CD4-positive, alpha-beta T cell treated with Interleukin-10 for 1 hour (primary cell): ENCODE data around the gene INTS11.

Experiments used
- DNase-seq: peaks from one replicate; pipeline ENCODE4 v3.0.0-alpha.2; 2020

INTS11 gene

GRCh38 chr1:1298861-1299685 is 25.4 kb downstream of the INTS11 start:
- DNase-seq = no peak

- no peak for DNase-seq
Measured at GRCh38 chr1:1297802-1298424, 26.5 kb downstream of the INTS11 start.

GRCh38 chr1:1296070-1297061 is 28.1 kb downstream of the INTS11 start:
- no peak for DNase-seq

GRCh38 chr1:1295154-1295923 is 29.1 kb downstream of the INTS11 start:
- DNase-seq = no peak

- DNase-seq = no peak
Measured at GRCh38 chr1:1294250-1294890, 30.1 kb downstream of the INTS11 start.

GRCh38 chr1:1293263-1294249 is 30.9 kb downstream of the INTS11 start:
- DNase-seq = no peak

GRCh38 chr1:1292851-1293250 is 31.6 kb downstream of the INTS11 start:
- no peak for DNase-seq

- DNase-seq = no peak
Measured at GRCh38 chr1:1292442-1292779, 32.0 kb downstream of the INTS11 start.

- DNase-seq = peak; percentile 73
Measured at GRCh38 chr1:1291548-1292441, 32.7 kb downstream of the INTS11 start.

GRCh38 chr1:1291023-1291528 is 33.4 kb downstream of the INTS11 start:
- DNase-seq = no peak

- DNase-seq = peak; percentile 76
Measured at GRCh38 chr1:1290238-1290731, 34.2 kb downstream of the INTS11 start.

- no peak for DNase-seq
Measured at GRCh38 chr1:1287288-1288110, 37.0 kb downstream of the INTS11 start.

- no peak for DNase-seq
Measured at GRCh38 chr1:1286313-1287261, 37.9 kb downstream of the INTS11 start.

- no peak for DNase-seq
Measured at GRCh38 chr1:1285611-1286311, 38.7 kb downstream of the INTS11 start.

GRCh38 chr1:1285102-1285571 is 39.3 kb downstream of the INTS11 start:
- no peak for DNase-seq
